GM23338 (cell line): ENCODE results near the gene SLCO3A1. TPM values are rescaled to one million over a fixed set of nuclear protein-coding genes. Genes with fewer than 3 reads are reported as not detected.

Source experiments
- ATAC-seq: fragments of 200-7000 bp; cut with Tn5 transposase; 3 replicates; pipeline ENCODE4 v1.9.1; 2020
- DNase-seq: peaks from one replicate; pipeline ENCODE4 v3.0.0-alpha.2; 2015; ENCODE audit warnings: low spot score
- H2AFZ ChIP-seq: fragments of 200-600 bp; sonication (generic); 2 replicates; pipeline ENCODE4 v1.8.0; 2016; ENCODE audit warnings: antibody characterized with exemption, mild to moderate bottlenecking, moderate library complexity
- H3F3A ChIP-seq: fragments of 200-600 bp; sonication (generic); replicated peaks from 2 replicates; pipeline ENCODE4 v1.8.0; 2017; ENCODE audit warnings: antibody characterized with exemption, mixed run types, low read depth
- H3K27ac ChIP-seq: fragments of 200-600 bp; sonication (generic); 2 replicates; pipeline ENCODE4 v1.6.1; 2016; ENCODE audit warnings: low read depth
- H3K27me3 ChIP-seq: fragments of 200-600 bp; sonication (generic); 2 replicates; pipeline ENCODE4 v1.8.0; 2016; ENCODE audit warnings: mild to moderate bottlenecking, mixed run types, moderate library complexity; ENCODE audit not compliant: insufficient read depth
- H3K36me3 ChIP-seq: fragments of 200-600 bp; sonication (generic); 2 replicates; pipeline ENCODE4 v1.8.0; 2016; ENCODE audit warnings: mild to moderate bottlenecking; ENCODE audit not compliant: insufficient read depth
- H3K4me1 ChIP-seq: fragments of 200-600 bp; sonication (generic); 2 replicates; pipeline ENCODE4 v1.8.0; 2016; ENCODE audit warnings: mild to moderate bottlenecking, moderate library complexity; ENCODE audit not compliant: insufficient read depth
- H3K4me2 ChIP-seq: fragments of 200-600 bp; sonication (generic); 2 replicates; pipeline ENCODE4 v1.7.1; 2017; ENCODE audit warnings: mixed run types
- H3K4me3 ChIP-seq: fragments of 200-600 bp; sonication (generic); 2 replicates; pipeline ENCODE4 v1.6.1; 2016; ENCODE audit warnings: mixed run types
- H3K79me2 ChIP-seq: fragments of 200-600 bp; sonication (generic); replicated peaks from 2 replicates; pipeline ENCODE4 v1.8.0; 2017; ENCODE audit warnings: mild to moderate bottlenecking; ENCODE audit not compliant: insufficient read depth
- H3K9me2 ChIP-seq: fragments of 200-600 bp; sonication (generic); 2 replicates; pipeline ENCODE4 v1.8.0; 2017; ENCODE audit not compliant: insufficient read depth
- H4K20me1 ChIP-seq: fragments of 200-600 bp; sonication (generic); replicated peaks from 2 replicates; pipeline ENCODE4 v1.8.0; 2017; ENCODE audit warnings: mild to moderate bottlenecking; ENCODE audit not compliant: insufficient read depth
- H3K27ac Mint-ChIP-seq: 2 replicates; pipeline ENCODE4 v1.8.0; 2020; ENCODE audit warnings: inconsistent platforms, mild to moderate bottlenecking, moderate library complexity, mixed read lengths
- H3K27me3 Mint-ChIP-seq: 3 replicates; pipeline ENCODE4 v1.8.0; 2022; ENCODE audit warnings: low read depth, mild to moderate bottlenecking, moderate library complexity, mixed read lengths, inconsistent platforms; ENCODE audit not compliant: insufficient read depth, poor library complexity
- H3K36me3 Mint-ChIP-seq: 3 replicates; pipeline ENCODE4 v1.8.0; 2021; ENCODE audit warnings: low read depth, mild to moderate bottlenecking, inconsistent platforms, moderate library complexity, mixed read lengths
- H3K4me1 Mint-ChIP-seq: 3 replicates; pipeline ENCODE4 v1.8.0; 2020; ENCODE audit warnings: mild to moderate bottlenecking, inconsistent platforms, mixed read lengths
- H3K4me3 Mint-ChIP-seq: 3 replicates; pipeline ENCODE4 v1.8.0; 2021; ENCODE audit warnings: moderate library complexity, mild to moderate bottlenecking, inconsistent platforms, mixed read lengths
- H3K9me3 Mint-ChIP-seq: 3 replicates; pipeline ENCODE4 v1.8.0; 2020; ENCODE audit warnings: moderate library complexity, mild to moderate bottlenecking, inconsistent platforms, mixed read lengths
- EZH2 ChIP-seq: fragments of 200-600 bp; sonication (generic); IDR thresholded peaks from one replicate; pipeline ENCODE4 v1.8.0; 2017; ENCODE audit warnings: antibody characterized with exemption, mild to moderate bottlenecking, low read depth; ENCODE audit not compliant: unreplicated experiment
- EZH2phosphoT487 ChIP-seq: fragments of 200-600 bp; sonication (generic); IDR thresholded peaks from one replicate; pipeline ENCODE4 v1.8.1; 2018; ENCODE audit warnings: antibody characterized with exemption; ENCODE audit not compliant: unreplicated experiment
- polyA plus RNA-seq: library from polyadenylated mRNA; unstranded; fragments of >200 nt; fragmentation: Nextera tagmentation; extraction: Ambion mirVana; gene quantifications from 2 replicates; pipeline ENCODE4 v1.2.1, GENCODE V29; 2016
- total RNA-seq: library from RNA; depleted of rRNA; stranded (reverse); fragments of >200 nt; shearing (Covaris generic); gene quantifications from 2 replicates; pipeline ENCODE4 v1.2.3, GENCODE V29; 2014
- TF ChIP-seq, protein P1 (sequence below), 2 experiments: fragments of 200-600 bp in 1 of 2; sonication (generic) in 1 of 2; conservative IDR thresholded peaks; 2 replicates each; pipeline versions ENCODE4 v1.5.1 to v1.6.1; 2016 to 2017; ENCODE audit warnings: antibody characterized with exemption in 2 of 2, low read depth in 2 of 2, mild to moderate bottlenecking in 2 of 2, moderate library complexity in 1 of 2
- TF ChIP-seq, protein P2 (sequence below): fragments of 250-450 bp; sonication (Bioruptor Pico); IDR thresholded peaks from 2 replicates; pipeline ENCODE4 v1.5.0; 2020; ENCODE audit warnings: mild to moderate bottlenecking, moderate library complexity

Gene SLCO3A1
- total and polyA plus RNA-seq, 2 experiments from 2014 or later, result 7.3 to 9.4 TPM

DNA sequence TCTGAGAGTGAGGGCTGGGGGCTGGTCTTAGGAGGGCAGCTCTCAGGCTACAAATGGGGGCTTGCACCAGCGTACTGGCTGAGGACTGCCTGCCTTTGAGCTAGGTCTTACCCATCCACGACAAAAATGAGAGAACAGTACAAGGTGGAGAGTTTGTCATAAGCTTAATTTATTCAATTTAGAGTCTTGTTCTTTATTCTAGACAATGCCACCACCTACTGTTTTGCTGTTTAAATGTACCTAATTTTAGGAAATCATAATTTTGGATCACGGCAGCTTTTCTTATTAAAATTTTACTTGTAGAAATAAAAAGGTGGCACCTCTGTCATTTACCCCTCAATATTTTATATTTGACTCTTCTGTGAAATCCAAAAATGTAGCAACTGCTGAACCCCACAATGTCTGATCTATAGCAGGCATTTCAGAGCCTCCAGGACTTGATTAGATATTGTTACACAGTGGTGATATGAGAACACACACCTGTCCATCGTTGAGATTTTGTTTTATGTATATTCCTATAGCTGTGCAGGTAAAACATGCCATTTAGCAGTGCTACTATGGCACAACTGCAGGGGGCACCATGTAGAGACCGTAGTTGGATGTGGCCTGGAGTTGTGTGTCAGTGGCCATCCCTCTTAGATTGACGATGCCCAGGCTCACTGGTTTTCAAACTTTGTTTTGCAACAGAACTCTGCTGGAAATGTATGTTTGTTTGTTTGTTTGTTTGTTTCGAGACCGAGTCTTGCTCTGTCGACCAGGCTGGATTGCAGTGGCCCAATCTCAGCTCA, 88.6 kb downstream of the SLCO3A1 start:
- H3K27ac ChIP-seq, result no peak overlapping the region
- no peaks in the 10 kb centered on the region for H4K20me1 ChIP-seq
- 0 out of 3 replicates have a peak, but pooled peaks cover 2% of the 10 kb centered on the region for H3K9me3 Mint-ChIP-seq
- no peaks in the 10 kb centered on the region for H3F3A ChIP-seq
- peaks cover 15% of the 10 kb centered on the region for H3K27me3 Mint-ChIP-seq
- no peak overlapping the region for H3K4me3 ChIP-seq
- H3K4me2 ChIP-seq, result 0 out of 2 replicates have a peak overlapping the region, but pooled peaks have one; percentile 38
- H3K36me3 ChIP-seq, result no peaks in the 10 kb centered on the region
- H3K36me3 Mint-ChIP-seq, result no peaks in the 10 kb centered on the region
- H3K4me1 Mint-ChIP-seq, result peaks cover 62% of the 10 kb centered on the region
- H3K9me2 ChIP-seq, result no peaks in the 10 kb centered on the region
- no peak overlapping the region for H3K27ac Mint-ChIP-seq
- H3K4me3 Mint-ChIP-seq, result no peak overlapping the region
- no peak overlapping the region for H2AFZ ChIP-seq
- no peaks in the 10 kb centered on the region for H3K27me3 ChIP-seq
- TF ChIP-seq EZH2, result no peak
- no peak for TF ChIP-seq EZH2phosphoT487
- TF ChIP-seq, protein P1, sequence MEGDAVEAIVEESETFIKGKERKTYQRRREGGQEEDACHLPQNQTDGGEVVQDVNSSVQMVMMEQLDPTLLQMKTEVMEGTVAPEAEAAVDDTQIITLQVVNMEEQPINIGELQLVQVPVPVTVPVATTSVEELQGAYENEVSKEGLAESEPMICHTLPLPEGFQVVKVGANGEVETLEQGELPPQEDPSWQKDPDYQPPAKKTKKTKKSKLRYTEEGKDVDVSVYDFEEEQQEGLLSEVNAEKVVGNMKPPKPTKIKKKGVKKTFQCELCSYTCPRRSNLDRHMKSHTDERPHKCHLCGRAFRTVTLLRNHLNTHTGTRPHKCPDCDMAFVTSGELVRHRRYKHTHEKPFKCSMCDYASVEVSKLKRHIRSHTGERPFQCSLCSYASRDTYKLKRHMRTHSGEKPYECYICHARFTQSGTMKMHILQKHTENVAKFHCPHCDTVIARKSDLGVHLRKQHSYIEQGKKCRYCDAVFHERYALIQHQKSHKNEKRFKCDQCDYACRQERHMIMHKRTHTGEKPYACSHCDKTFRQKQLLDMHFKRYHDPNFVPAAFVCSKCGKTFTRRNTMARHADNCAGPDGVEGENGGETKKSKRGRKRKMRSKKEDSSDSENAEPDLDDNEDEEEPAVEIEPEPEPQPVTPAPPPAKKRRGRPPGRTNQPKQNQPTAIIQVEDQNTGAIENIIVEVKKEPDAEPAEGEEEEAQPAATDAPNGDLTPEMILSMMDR (conservative IDR thresholded peaks at IDR 0.05; ENCODE audit: low read depth in 2 of 2), result 0 out of 4 replicates have a peak, but pooled peaks of 1 of the 2 experiments have one; percentile 27
- peaks cover 48% of the 10 kb centered on the region for H3K79me2 ChIP-seq
- peaks cover 26% of the 10 kb centered on the region for H3K4me1 ChIP-seq
- no peak for ATAC-seq
- DNase-seq, result no peak

DNA sequence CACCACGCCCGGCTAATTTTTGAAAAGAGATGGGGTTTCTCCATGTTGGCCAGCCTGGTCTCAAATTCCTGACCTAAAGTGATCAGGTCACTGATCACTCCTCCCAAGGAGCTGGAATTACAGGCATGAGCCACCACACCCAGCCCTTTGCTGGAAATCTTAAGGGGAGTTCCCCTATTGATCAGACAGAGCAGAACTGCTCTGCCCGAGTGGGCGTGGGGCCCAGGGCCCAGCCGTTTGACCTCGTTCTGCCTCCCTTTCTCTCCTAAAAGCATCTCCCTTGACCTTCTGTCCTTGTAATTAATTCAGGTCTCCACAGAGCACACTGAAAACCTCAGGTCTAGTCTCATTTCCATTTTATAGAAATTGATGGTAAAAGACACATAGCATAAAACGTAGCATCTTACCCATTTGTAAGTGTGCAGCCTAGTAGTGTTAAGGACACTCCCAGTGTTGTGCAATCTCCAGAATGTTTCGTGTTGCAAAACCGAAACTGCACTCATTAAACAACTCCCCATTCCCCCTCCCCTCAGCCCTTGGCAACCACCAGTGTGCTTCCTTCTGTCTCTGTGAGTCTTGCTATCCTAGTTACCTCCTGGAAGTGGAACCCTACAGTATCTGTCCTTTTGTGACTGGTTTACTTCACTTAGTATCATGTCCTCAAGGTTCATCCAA, 89.3 kb downstream of the SLCO3A1 start:
- Histone ChIP-seq H3F3A (no peaks in the 10 kb centered on the region), H3K4me2 (no peak overlapping the region), H3K79me2 (peaks cover 43% of the 10 kb centered on the region), H2AFZ (no peak overlapping the region), H3K4me3 (no peak overlapping the region), H3K4me1 (peaks cover 34% of the 10 kb centered on the region), H3K9me2 (no peaks in the 10 kb centered on the region), H3K27me3 (no peaks in the 10 kb centered on the region), H4K20me1 (no peaks in the 10 kb centered on the region), H3K36me3 (no peaks in the 10 kb centered on the region), H3K27ac (no peak overlapping the region)
- no peak overlapping the region for H3K4me3 Mint-ChIP-seq
- DNase-seq (no peak), ATAC-seq (no peak)
- H3K9me3 Mint-ChIP-seq, result 0 out of 3 replicates have a peak, but pooled peaks cover 2% of the 10 kb centered on the region
- TF ChIP-seq, protein P2, sequence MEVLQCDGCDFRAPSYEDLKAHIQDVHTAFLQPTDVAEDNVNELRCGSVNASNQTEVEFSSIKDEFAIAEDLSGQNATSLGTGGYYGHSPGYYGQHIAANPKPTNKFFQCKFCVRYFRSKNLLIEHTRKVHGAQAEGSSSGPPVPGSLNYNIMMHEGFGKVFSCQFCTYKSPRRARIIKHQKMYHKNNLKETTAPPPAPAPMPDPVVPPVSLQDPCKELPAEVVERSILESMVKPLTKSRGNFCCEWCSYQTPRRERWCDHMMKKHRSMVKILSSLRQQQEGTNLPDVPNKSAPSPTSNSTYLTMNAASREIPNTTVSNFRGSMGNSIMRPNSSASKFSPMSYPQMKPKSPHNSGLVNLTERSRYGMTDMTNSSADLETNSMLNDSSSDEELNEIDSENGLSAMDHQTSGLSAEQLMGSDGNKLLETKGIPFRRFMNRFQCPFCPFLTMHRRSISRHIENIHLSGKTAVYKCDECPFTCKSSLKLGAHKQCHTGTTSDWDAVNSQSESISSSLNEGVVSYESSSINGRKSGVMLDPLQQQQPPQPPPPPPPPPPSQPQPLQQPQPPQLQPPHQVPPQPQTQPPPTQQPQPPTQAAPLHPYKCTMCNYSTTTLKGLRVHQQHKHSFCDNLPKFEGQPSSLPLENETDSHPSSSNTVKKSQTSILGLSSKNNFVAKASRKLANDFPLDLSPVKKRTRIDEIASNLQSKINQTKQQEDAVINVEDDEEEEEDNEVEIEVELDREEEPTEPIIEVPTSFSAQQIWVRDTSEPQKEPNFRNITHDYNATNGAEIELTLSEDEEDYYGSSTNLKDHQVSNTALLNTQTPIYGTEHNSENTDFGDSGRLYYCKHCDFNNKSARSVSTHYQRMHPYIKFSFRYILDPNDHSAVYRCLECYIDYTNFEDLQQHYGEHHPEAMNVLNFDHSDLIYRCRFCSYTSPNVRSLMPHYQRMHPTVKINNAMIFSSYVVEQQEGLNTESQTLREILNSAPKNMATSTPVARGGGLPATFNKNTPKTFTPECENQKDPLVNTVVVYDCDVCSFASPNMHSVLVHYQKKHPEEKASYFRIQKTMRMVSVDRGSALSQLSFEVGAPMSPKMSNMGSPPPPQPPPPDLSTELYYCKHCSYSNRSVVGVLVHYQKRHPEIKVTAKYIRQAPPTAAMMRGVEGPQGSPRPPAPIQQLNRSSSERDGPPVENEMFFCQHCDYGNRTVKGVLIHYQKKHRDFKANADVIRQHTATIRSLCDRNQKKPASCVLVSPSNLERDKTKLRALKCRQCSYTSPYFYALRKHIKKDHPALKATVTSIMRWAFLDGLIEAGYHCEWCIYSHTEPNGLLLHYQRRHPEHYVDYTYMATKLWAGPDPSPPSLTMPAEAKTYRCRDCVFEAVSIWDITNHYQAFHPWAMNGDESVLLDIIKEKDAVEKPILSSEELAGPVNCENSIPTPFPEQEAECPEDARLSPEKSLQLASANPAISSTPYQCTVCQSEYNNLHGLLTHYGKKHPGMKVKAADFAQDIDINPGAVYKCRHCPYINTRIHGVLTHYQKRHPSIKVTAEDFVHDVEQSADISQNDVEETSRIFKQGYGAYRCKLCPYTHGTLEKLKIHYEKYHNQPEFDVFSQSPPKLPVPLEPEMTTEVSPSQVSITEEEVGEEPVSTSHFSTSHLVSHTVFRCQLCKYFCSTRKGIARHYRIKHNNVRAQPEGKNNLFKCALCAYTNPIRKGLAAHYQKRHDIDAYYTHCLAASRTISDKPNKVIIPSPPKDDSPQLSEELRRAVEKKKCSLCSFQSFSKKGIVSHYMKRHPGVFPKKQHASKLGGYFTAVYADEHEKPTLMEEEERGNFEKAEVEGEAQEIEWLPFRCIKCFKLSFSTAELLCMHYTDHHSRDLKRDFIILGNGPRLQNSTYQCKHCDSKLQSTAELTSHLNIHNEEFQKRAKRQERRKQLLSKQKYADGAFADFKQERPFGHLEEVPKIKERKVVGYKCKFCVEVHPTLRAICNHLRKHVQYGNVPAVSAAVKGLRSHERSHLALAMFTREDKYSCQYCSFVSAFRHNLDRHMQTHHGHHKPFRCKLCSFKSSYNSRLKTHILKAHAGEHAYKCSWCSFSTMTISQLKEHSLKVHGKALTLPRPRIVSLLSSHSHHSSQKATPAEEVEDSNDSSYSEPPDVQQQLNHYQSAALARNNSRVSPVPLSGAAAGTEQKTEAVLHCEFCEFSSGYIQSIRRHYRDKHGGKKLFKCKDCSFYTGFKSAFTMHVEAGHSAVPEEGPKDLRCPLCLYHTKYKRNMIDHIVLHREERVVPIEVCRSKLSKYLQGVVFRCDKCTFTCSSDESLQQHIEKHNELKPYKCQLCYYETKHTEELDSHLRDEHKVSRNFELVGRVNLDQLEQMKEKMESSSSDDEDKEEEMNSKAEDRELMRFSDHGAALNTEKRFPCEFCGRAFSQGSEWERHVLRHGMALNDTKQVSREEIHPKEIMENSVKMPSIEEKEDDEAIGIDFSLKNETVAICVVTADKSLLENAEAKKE (CRISPR knock-in tag), result no peak
- H3K4me1 Mint-ChIP-seq, result peaks cover 68% of the 10 kb centered on the region
- H3K27me3 Mint-ChIP-seq, result peaks cover 15% of the 10 kb centered on the region
- no peaks in the 10 kb centered on the region for H3K36me3 Mint-ChIP-seq
- H3K27ac Mint-ChIP-seq, result no peak overlapping the region
